GM12878 (cell line): Measurements from ENCODE around the gene RPGR. TPM values are rescaled to one million over a fixed set of nuclear protein-coding genes. Genes with fewer than 3 reads are reported as not detected.
A peak's percentile ranks its signal among the peaks of the same experiment; 100 is the strongest.

Experiments
- ATAC-seq: fragments of 200-7000 bp; cut with Tn5 transposase; 3 replicates; pipeline ENCODE4 v1.9.1; 2020; ENCODE audit warnings: mild to moderate bottlenecking, moderate library complexity
- BruUV-seq: library from RNA; stranded (reverse); fragments of 400-500 nt; replicated peaks from 2 replicates; lab custom pipeline; 2021; lab: Mats Ljungman, UMichigan
- CTCF ChIA-PET: fragments of 300-600 bp; sonication (Branson Sonifier 250); formaldehyde crosslinking; extraction: SDS; loops from one replicate; lab custom pipeline; 2021; ENCODE audit warnings: inconsistent platforms; lab: Yijun Ruan, JAX
- POLR2A ChIA-PET: fragments of 350-600 bp; formaldehyde crosslinking; extraction: SDS; loops from one replicate; lab custom pipeline; 2021; ENCODE audit warnings: inconsistent platforms; lab: Charles Lee
- RAD21 ChIA-PET: fragments of 300-600 bp; sonication (Branson Sonifier 250); formaldehyde crosslinking; loops from one replicate; lab custom pipeline; 2023; ENCODE audit warnings: antibody characterized with exemption; ENCODE audit not compliant: unreplicated experiment; lab: Charles Lee
- SMC1A ChIA-PET: fragments of 300-600 bp; sonication (Branson Sonifier 250); formaldehyde crosslinking; loops from one replicate; lab custom pipeline; 2023; ENCODE audit not compliant: unreplicated experiment, uncharacterized antibody; lab: Charles Lee
- DNase-seq: peaks from one replicate; pipeline ENCODE4 v3.0.0-alpha.2; 2011; ENCODE audit warnings: low read depth, low spot score
- FAIRE-seq: peaks from 3 replicates; lab custom pipeline; 2011; peaks lifted over from hg19 to GRCh38; lab: Jason Lieb, UNC
- H2AFZ ChIP-seq: 2 replicates; pipeline ENCODE4 v1.6.0; 2011; ENCODE audit warnings: low read depth, low read length, control low read depth; ENCODE audit not compliant: control insufficient read depth
- H3K27ac ChIP-seq: 2 replicates; pipeline ENCODE4 v1.5.1; 2011; ENCODE audit warnings: control low read depth; ENCODE audit not compliant: control insufficient read depth, insufficient read depth
- H3K27me3 ChIP-seq, 2 experiments: replicated peaks in 1 of 2; 2 replicates each; pipeline versions ENCODE4 v1.6.0 to v1.6.1; 2011; ENCODE audit warnings: low read length in 1 of 2; ENCODE audit not compliant: control insufficient read depth in 2 of 2, insufficient read depth in 2 of 2
- H3K36me3 ChIP-seq, 2 experiments: 2 replicates each; pipeline ENCODE4 v1.5.1; 2011; ENCODE audit warnings: low read length in 1 of 2; ENCODE audit not compliant: control insufficient read depth in 2 of 2, insufficient read depth in 2 of 2
- H3K4me1 ChIP-seq: 2 replicates; pipeline ENCODE4 v1.6.1; 2011; ENCODE audit warnings: mild to moderate bottlenecking, low read length, moderate library complexity, mixed read lengths; ENCODE audit not compliant: control insufficient read depth, insufficient read depth
- H3K4me2 ChIP-seq: 2 replicates; pipeline ENCODE4 v1.6.0; 2011; ENCODE audit warnings: control low read depth; ENCODE audit not compliant: control insufficient read depth, insufficient read depth
- H3K4me3 ChIP-seq: fragments of 200-600 bp; sonication (generic); 2 replicates; pipeline ENCODE4 v1.5.1; 2016
- H3K79me2 ChIP-seq: 2 replicates; pipeline ENCODE4 v1.6.0; 2011; ENCODE audit warnings: low read length; ENCODE audit not compliant: control insufficient read depth, insufficient read depth
- H3K9ac ChIP-seq: 2 replicates; pipeline ENCODE4 v1.8.0; 2011; ENCODE audit warnings: low read length, control low read depth, mixed read lengths; ENCODE audit not compliant: control insufficient read depth, insufficient read depth
- H3K9me3 ChIP-seq: replicated peaks from 3 replicates; pipeline ENCODE4 v1.5.1; 2011; ENCODE audit warnings: mild to moderate bottlenecking, low read length; ENCODE audit not compliant: control insufficient read depth, insufficient read depth
- H4K20me1 ChIP-seq: 2 replicates; pipeline ENCODE4 v1.6.0; 2011; ENCODE audit not compliant: control insufficient read depth, insufficient read depth
- BCL3 ChIP-seq: IDR thresholded peaks from 2 replicates; pipeline ENCODE4 v1.6.1; 2011; ENCODE audit warnings: borderline replicate concordance, low read depth, mild to moderate bottlenecking, moderate library complexity, low read length; ENCODE audit not compliant: insufficient read depth, poor library complexity, severe bottlenecking
- CEBPZ ChIP-seq: fragments of 150-350 bp; IDR thresholded peaks from 2 replicates; pipeline ENCODE4 v1.6.1; 2016; ENCODE audit warnings: low read depth, low read length
- HCFC1 ChIP-seq: fragments of 150-350 bp; IDR thresholded peaks from 2 replicates; pipeline ENCODE4 v1.6.1; 2014; ENCODE audit warnings: low read length
- MEF2A ChIP-seq: IDR thresholded peaks from 2 replicates; pipeline ENCODE4 v1.6.1; 2011; ENCODE audit warnings: low read depth, mild to moderate bottlenecking, low read length, moderate library complexity; ENCODE audit not compliant: insufficient read depth
- NFXL1 ChIP-seq: fragments of 450-650 bp; IDR thresholded peaks from 2 replicates; pipeline ENCODE4 v1.6.1; 2017; ENCODE audit warnings: antibody characterized with exemption, mild to moderate bottlenecking, borderline replicate concordance
- NR2F1 ChIP-seq: fragments of 450-650 bp; conservative IDR thresholded peaks from 2 replicates; pipeline ENCODE4 v1.6.1; 2017; ENCODE audit warnings: mild to moderate bottlenecking
- RAD21 ChIP-seq: IDR thresholded peaks from 2 replicates; pipeline ENCODE4 v1.6.1; 2011; ENCODE audit warnings: mild to moderate bottlenecking, low read depth, low read length, moderate library complexity; ENCODE audit not compliant: insufficient read depth
- RFX5 ChIP-seq: IDR thresholded peaks from 2 replicates; pipeline ENCODE4 v1.6.1; 2011; ENCODE audit warnings: low read depth, low read length, improper control_type of control experiment
- SRF ChIP-seq, 2 experiments: IDR thresholded peaks; 2 replicates each; pipeline ENCODE4 v1.6.1; 2011; ENCODE audit warnings: low read depth in 2 of 2, low read length in 2 of 2, mild to moderate bottlenecking in 1 of 2, moderate library complexity in 1 of 2
- ZBTB4 ChIP-seq: fragments of 450-650 bp; formaldehyde crosslinking; IDR thresholded peaks from 2 replicates; pipeline ENCODE4 v1.4.0; 2022; ENCODE audit warnings: mild to moderate bottlenecking, moderate library complexity
- WGBS: methylation state at CpG from one replicate; pipeline ENCODE4 v1.1.6; 2016; ENCODE audit warnings: low lambda C conversion rate; ENCODE audit not compliant: insufficient replicate concordance, insufficient coverage; ENCODE audit errors: missing lambda C conversion rate; 5-methylcytosine and 5-hydroxymethylcytosine counted together
- in situ Hi-C: fragments of 300-500 bp; cut with MboI; formaldehyde crosslinking; loops from 9 replicates; pipeline ENCODE4 v1.14.3; 2018; ENCODE audit warnings: mixed read lengths
- intact Hi-C: fragments of 100-400 bp; cut with micrococcal nuclease; formaldehyde crosslinking; loops from one replicate; pipeline ENCODE4 v1.14.2; 2022; ENCODE audit not compliant: unreplicated experiment
- polyA plus RNA-seq, 11 experiments: library from polyadenylated mRNA; depleted of rRNA in 4 of 11; unstranded in 6 of 11; stranded (reverse) in 5 of 11; fragments of >200 nt; fragmentation: Nextera tagmentation in 4 of 11; fragmentation: Illumina TruSeq in 1 of 11; extraction: Ambion mirVana in 4 of 11; extraction: Trizol in 1 of 11; gene quantifications; 1 replicate in 1 of 11; 2 replicates in 10 of 11; pipeline versions ENCODE4 v1.2.1 to v1.2.3, GENCODE V29; 2011 to 2016; ENCODE audit warnings: inconsistent platforms in 2 of 11, missing spikeins in 2 of 11, low read depth in 1 of 11
- total RNA-seq, 4 experiments: library from RNA; depleted of rRNA in 3 of 4; stranded (reverse); fragments of >200 nt in 3 of 4; fragmentation: Illumina TruSeq in 1 of 4; extraction: Trizol in 1 of 4; gene quantifications; 2 replicates each; pipeline versions ENCODE4 v1.2.1 to v1.2.3, GENCODE V29; 2013 to 2021

Gene RPGR
- total and polyA plus RNA-seq, 10 of the 15 experiments (the other 5 are each of a cell fraction or from before 2014, with no cell fraction given) = 5.5 to 13.4 (median 7.6) TPM

GRCh38 chrX:38220415-38221390, 106.6 kb downstream of the RPGR start, which contains the start of gene SRPX:
Gene SRPX, minus strand, starts transcription at chrX:38220871. Its CDS starts 79 bp downstream, at chrX:38220792.
- Histone ChIP-seq H3K4me3 (0 out of 2 replicates have a peak within 1 kb of the TSS, but pooled peaks have one; percentile 16), H3K9me3 (no peaks in the 10 kb centered on the region), H4K20me1 (no peaks in the 10 kb centered on the region), H3K4me1 (no peaks in the 10 kb centered on the region), H3K4me2 (peak within 1 kb of the TSS; percentile 54), H3K9ac (no peak within 1 kb of the TSS), H3K36me3 (no peaks in the 10 kb centered on the region), H2AFZ (no peak within 1 kb of the TSS), H3K27me3 (peaks cover 2 to 7% of the 10 kb centered on the region in 2 experiments; a peak in 3 of 4 replicates), H3K79me2 (no peaks in the 10 kb centered on the region), H3K27ac (no peak within 1 kb of the TSS)
- DNase-seq (no peak), FAIRE-seq (no peak), ATAC-seq (peak; percentile 36)
- CTCF ChIA-PET = no interaction called here
- POLR2A ChIA-PET = no interaction called here
- RAD21 ChIA-PET = interaction anchor here (1.7 kb wide), 1 partner anchor 106 kb away, joined by 4 read pairs; the partner anchor contains the start of gene RPGR
- in situ Hi-C loops = no loop called here
- SMC1A ChIA-PET = no interaction called here
- no peak for TF ChIP-seq MEF2A
- no peak for TF ChIP-seq SRF (IDR thresholded peaks at IDR 0.05; ENCODE audit: low read depth in 2 of 2, low read length in 2 of 2)
- TF ChIP-seq BCL3 = no peak
- TF ChIP-seq NFXL1 = no peak
- no peak for TF ChIP-seq CEBPZ
- no peak for TF ChIP-seq NR2F1
- no peak for TF ChIP-seq RAD21
- TF ChIP-seq ZBTB4 (CRISPR knock-in tag) = no peak
- TF ChIP-seq HCFC1 = no peak
- TF ChIP-seq RFX5 = no peak
- BruUV-seq = no TSS peak
- WGBS = 47% methylated on average over 73 of the region's 76 CpGs
- intact Hi-C loops = no loop called here
